A549 treated with AZD2906 at 1 μM for 4 hours (cell line): Measurements from ENCODE around the gene FZR1. TPM values are rescaled to one million over a fixed set of nuclear protein-coding genes. Genes with fewer than 3 reads are reported as not detected.

Experiments used
- total RNA-seq: library from RNA; stranded (reverse); fragments of 200-300 nt; extraction: Qiagen RNA extraction; gene quantifications from 5 replicates; pipeline ENCODE4 v1.2.3, GENCODE V29; 2022

Gene FZR1
- total RNA-seq: 27.0 to 36.3 TPM (median 34.2 TPM) in 5 replicates

GRCh38 chr19:3505598-3506383, at the start of gene FZR1:
FZR1 (plus strand) TSS chr19:3506311; CDS start chr19:3522990, 16,679 bp downstream.

DNA sequence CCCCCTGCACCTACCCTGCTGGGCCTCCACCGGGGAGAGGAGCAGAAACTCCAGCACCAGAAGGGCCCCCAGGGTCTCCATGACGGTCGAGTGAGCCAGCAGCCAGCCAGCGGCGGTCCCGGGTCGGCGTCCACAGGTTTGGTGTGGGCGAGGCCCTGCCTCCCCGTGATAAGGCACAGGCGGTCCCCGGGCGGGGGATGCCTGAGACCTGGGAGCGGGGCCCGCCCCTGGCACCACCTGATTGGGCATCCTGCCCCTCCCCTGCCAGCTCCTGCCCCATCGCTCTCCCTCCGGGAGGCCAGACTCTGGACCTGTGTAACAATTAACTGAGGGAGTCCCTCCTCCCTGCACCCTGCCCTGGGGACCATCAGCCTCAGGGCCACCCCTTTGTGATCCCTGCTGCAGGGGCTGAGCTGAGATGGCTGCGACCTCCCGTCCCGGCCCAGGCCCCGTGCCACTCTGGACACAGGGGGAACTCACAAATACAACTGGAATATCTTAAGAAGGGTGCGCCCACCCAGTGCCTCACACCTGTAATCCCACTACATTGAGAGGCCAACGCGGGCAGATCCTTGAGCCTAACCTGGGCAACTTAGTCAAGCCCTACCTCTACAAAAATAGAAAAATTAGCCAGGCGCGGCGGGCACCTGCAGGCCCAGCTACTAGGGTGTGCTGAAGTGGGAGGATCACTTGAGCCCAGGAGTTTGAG, 25.6 kb upstream of the FZR1 start, which contains the start of gene SMIM24:
Gene SMIM24 (minus strand): TSS at position 143 of the 709 bp plus-strand sequence. CDS start 62 bp downstream, at position 81.

DNA sequence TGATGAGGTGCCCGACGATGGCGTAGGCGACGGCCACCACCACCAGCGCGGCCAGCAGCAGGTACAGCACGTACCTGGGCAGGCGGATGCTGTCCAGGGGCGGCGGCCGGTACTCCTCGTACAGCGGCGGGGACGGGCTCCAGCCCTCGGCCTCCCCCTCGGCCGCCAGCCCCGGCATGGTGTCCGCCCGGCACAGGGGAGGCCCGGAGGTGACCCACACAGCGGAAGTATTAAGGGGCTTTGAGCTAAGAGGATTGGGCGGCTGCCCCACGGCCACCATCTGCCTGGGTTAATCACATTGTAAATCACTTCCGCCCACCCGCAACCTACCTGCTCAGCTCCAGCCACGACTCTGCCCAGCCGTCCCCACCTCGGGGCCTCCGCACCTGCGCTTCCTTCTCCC, 22.9 kb upstream of the FZR1 start, which contains the start of gene SMIM44:
Gene SMIM44 (minus strand): TSS at position 216 of the 403 bp plus-strand sequence. CDS start 38 bp downstream, at position 178.

DNA sequence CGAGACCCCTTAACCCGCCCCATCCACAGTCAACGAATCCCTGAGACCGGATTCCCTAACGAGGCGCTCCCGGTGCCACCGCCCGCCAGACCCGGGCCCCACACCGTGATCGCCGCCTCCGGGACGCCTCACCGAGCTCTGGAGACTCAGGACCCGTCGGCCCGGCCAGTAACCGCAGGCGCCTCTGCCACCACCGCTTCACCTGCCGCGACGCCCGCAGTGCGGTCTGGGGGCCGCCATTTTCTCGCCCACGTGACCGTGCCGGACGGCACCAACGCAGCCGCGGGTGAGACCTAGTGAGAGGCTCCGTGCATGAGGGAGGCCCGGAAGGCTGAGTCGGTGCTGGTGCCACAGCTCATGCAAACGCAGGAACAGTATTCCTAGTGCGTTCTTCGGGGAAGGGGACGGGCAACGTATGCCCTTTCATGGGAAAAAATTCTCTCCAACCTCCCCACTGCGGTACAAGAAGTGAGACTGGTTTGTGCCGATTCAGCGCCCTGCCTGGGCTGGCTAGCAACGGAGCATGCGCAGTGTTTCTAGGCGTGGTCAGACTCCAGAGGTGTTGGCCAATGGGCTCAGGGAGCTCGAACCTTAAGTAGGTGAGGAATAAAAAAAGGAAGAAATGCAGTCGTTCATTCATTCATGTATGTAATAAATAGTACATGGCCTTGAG, 5.5 kb upstream of the FZR1 start, which contains the start of gene DOHH:
Gene DOHH (minus strand): TSS at position 246 of the 673 bp plus-strand sequence. CDS start 3,860 bp downstream, outside the sequence.

GRCh38 chr19:3538965-3539755, 33.0 kb downstream of the FZR1 start, which contains the start of gene TEKTIP1:
TEKTIP1 (plus strand) TSS chr19:3539174; CDS start chr19:3539178, 4 bp downstream.

DNA sequence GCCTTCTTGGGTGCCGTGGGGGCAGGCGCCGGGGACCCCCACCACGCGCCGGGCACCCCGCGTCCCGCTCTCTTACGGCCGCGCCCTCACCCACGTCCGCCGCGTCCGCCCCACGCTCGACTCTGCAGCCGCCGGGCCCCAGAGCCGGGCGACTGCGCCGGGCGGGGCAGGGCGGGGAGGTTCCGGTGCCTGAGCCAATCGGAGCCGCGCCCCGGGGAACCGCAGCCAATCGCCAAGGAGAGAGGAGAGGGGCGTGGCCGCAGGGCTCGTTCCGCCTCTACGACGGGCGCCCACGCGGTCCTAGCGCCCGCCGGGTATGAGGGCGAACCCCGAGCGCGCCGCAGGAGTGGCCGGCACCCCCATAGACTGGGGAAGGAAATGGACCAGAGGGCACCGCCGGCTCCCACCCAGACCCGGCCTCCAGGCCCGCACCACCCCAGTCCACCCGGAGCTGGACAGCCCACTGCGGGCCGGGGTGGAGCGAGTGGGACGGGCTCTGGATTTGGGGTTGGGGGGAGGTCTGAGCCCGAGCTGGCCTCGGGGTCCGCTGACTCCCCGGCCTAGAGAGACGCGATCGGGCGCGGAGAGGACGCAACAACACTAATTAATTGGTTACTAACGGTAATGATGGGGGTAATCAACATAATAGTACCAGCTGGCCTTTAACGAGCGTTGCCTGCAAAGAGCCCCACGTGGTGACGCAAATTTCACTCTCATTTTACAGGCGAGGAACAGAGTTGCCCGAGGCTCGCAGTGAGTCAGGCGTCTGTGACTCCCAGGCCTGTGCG, 51.5 kb downstream of the FZR1 start, which contains the start of gene MFSD12:
Gene MFSD12 (minus strand): TSS at position 126 of the 788 bp plus-strand sequence. CDS start 183 bp downstream, outside the sequence.

DNA sequence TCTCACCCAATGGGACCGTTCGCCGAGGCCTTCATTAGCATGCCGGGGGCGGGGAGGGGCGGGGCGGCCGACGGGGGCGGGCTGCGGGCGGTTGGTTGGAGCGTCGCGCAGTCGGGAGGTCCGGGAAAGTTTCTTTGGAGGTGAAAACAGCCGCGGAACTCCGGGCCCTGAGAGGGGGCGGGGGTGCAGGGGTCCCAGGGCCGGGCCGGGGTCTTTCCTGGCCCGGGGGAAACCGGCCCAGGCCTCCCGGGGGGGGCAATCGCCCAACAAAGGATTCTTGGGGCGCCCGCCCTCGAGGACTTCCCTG, 66.7 kb downstream of the FZR1 start, which contains the start of gene HMG20B:
Gene HMG20B (plus strand): TSS at position 90 of the 307 bp plus-strand sequence. CDS start 366 bp downstream, outside the sequence.

GRCh38 chr19:3585301-3586126, 79.4 kb downstream of the FZR1 start, which contains the start of gene GIPC3:
GIPC3 (plus strand) TSS chr19:3585478; CDS start chr19:3585598, 120 bp downstream.

Other genes with a start within 250 kb of the FZR1 start
- 43.6 to 51.5 TPM (median 46.7 TPM) in 5 replicates for gene NFIC, start 139.7 kb upstream of the FZR1 start, total RNA-seq
- 0.80 to 1.1 TPM (median 0.97 TPM) in 5 replicates for gene SMIM24, start 25.8 kb upstream of the FZR1 start, total RNA-seq
- gene SMIM44, start 22.9 kb upstream of the FZR1 start, total RNA-seq: not detected in 5 replicates
- gene DOHH, start 5.6 kb upstream of the FZR1 start, total RNA-seq: 11.8 to 19.7 TPM (median 18.2 TPM) in 5 replicates
- 0.16 to 0.21 TPM (median 0.20 TPM) in 3 of 5 replicates, not detected in the others for gene TEKTIP1, start 32.9 kb downstream of the FZR1 start, total RNA-seq
- 108 to 143 TPM (median 142 TPM) in 5 replicates for gene MFSD12, start 51.3 kb downstream of the FZR1 start, total RNA-seq
- 37.4 to 62.5 TPM (median 61.1 TPM) in 5 replicates for gene HMG20B, start 66.6 kb downstream of the FZR1 start, total RNA-seq
- gene GIPC3, start 79.2 kb downstream of the FZR1 start, total RNA-seq: 0.19 to 0.34 TPM (median 0.27 TPM) in 5 replicates
- gene TBXA2R, start 100.6 kb downstream of the FZR1 start, total RNA-seq: 1.2 to 1.6 TPM (median 1.3 TPM) in 5 replicates
- gene CACTIN, start 120.5 kb downstream of the FZR1 start, total RNA-seq: 11.5 to 18.5 TPM (median 17.9 TPM) in 5 replicates
- gene PIP5K1C, start 194.2 kb downstream of the FZR1 start, total RNA-seq: 9.9 to 14.3 TPM (median 12.7 TPM) in 5 replicates
- gene TJP3, start 202.1 kb downstream of the FZR1 start, total RNA-seq: 0.25 to 0.59 TPM (median 0.37 TPM) in 5 replicates